BE2C (cell line): Measurements from ENCODE around the gene CCR5AS.
"Not testable (repeated sequence)": the region's sequence is repeated elsewhere in the genome, so short reads cannot be mapped to it uniquely, and the experiment has no call there.

Experiments
- DNase-seq: peaks from one replicate; pipeline ENCODE4 v3.0.0-alpha.2; 2020
- H3K27me3 ChIP-seq: fragments of 250-450 bp; sonication (Bioruptor Pico); 2 replicates; pipeline ENCODE4 v1.5.1; 2020; ENCODE audit warnings: mild to moderate bottlenecking
- H3K36me3 ChIP-seq: fragments of 250-450 bp; sonication (Bioruptor Pico); 2 replicates; pipeline ENCODE4 v1.5.1; 2020; ENCODE audit warnings: mild to moderate bottlenecking
- H3K4me1 ChIP-seq: fragments of 250-450 bp; sonication (Bioruptor Pico); 2 replicates; pipeline ENCODE4 v1.5.1; 2020
- H3K4me3 ChIP-seq: 2 replicates; pipeline ENCODE4 v1.5.1; 2011; ENCODE audit warnings: low read depth, low read length
- H3K9me3 ChIP-seq: fragments of 250-450 bp; sonication (Bioruptor Pico); 2 replicates; pipeline ENCODE4 v1.5.1; 2020
- CTCF ChIP-seq: IDR thresholded peaks from 2 replicates; pipeline ENCODE4 v1.5.1; 2012; ENCODE audit warnings: mild to moderate bottlenecking, low read depth, low read length

Gene CCR5AS

GRCh38 chr3:46395210-46395661, 11.6 kb downstream of the CCR5AS start:
- Histone ChIP-seq H3K36me3 (no peaks in the 10 kb centered on the region), H3K9me3 (no peaks in the 10 kb centered on the region)
- DNase-seq: no peak

GRCh38 chr3:46393554-46394434, 13.1 kb downstream of the CCR5AS start:
- H3K27me3 ChIP-seq: no peaks in the 10 kb centered on the region
- no peak overlapping the region for H3K4me3 ChIP-seq
- TF ChIP-seq CTCF: no peak
- no peaks in the 10 kb centered on the region for H3K36me3 ChIP-seq
- no peaks in the 10 kb centered on the region for H3K9me3 ChIP-seq
- no peak for DNase-seq
- H3K4me1 ChIP-seq: no peaks in the 10 kb centered on the region

More at GRCh38 chr3:46395210-46395661, 11.6 kb downstream of the CCR5AS start:
- no peak for TF ChIP-seq CTCF
- H3K4me3 ChIP-seq: no peak overlapping the region
- no peaks in the 10 kb centered on the region for H3K4me1 ChIP-seq
- H3K27me3 ChIP-seq: no peaks in the 10 kb centered on the region

- H3K4me1 ChIP-seq: no peaks in the 10 kb centered on the region
These were observed 13.9 kb downstream of the CCR5AS start for GRCh38 chr3:46393011-46393410.

GRCh38 chr3:46391526-46391925, 15.3 kb downstream of the CCR5AS start:
- not testable (repeated sequence) for DNase-seq, H3K4me1 ChIP-seq, H3K36me3 ChIP-seq, H3K27me3 ChIP-seq, H3K4me3 ChIP-seq, H3K9me3 ChIP-seq

More at GRCh38 chr3:46393011-46393410, 13.9 kb downstream of the CCR5AS start:
- no peak for TF ChIP-seq CTCF
- Histone ChIP-seq H3K9me3 (no peaks in the 10 kb centered on the region), H3K27me3 (no peaks in the 10 kb centered on the region), H3K4me3 (no peak overlapping the region), H3K36me3 (no peaks in the 10 kb centered on the region)
- DNase-seq: no peak

GRCh38 chr3:46389306-46389705, 17.6 kb downstream of the CCR5AS start:
- H3K9me3 ChIP-seq: no peaks in the 10 kb centered on the region
- no peak for DNase-seq
- no peak for TF ChIP-seq CTCF
- H3K36me3 ChIP-seq: no peaks in the 10 kb centered on the region
- no peak overlapping the region for H3K4me3 ChIP-seq
- H3K4me1 ChIP-seq: no peaks in the 10 kb centered on the region
- no peaks in the 10 kb centered on the region for H3K27me3 ChIP-seq

- not testable (repeated sequence) for DNase-seq, H3K4me1 ChIP-seq, H3K9me3 ChIP-seq, H3K36me3 ChIP-seq, H3K4me3 ChIP-seq, H3K27me3 ChIP-seq
These were observed 18.0 kb downstream of the CCR5AS start for GRCh38 chr3:46388847-46389246.

GRCh38 chr3:46386205-46386604, 20.7 kb downstream of the CCR5AS start:
- H3K27me3 ChIP-seq: no peaks in the 10 kb centered on the region
- H3K4me1 ChIP-seq: no peaks in the 10 kb centered on the region
- no peak for DNase-seq
- no peaks in the 10 kb centered on the region for H3K9me3 ChIP-seq
- no peak overlapping the region for H3K4me3 ChIP-seq
- H3K36me3 ChIP-seq: no peaks in the 10 kb centered on the region
- TF ChIP-seq CTCF: no peak
